Duodenal mucosa (tissue), 2 donors: ENCODE data around the gene AQP3.
"Not testable (repeated sequence)": the region's sequence is repeated elsewhere in the genome, so short reads cannot be mapped to it uniquely, and the experiment has no call there.

Source experiments
- H3K27ac ChIP-seq: one replicate; pipeline ENCODE4 v1.7.0; 2013; ENCODE audit warnings: low read depth, low read length
- H3K27me3 ChIP-seq, 2 donors: one replicate each; pipeline ENCODE4 v1.7.0; 2013; ENCODE audit warnings: low read length in 2 of 2, control low read depth in 1 of 2; ENCODE audit not compliant: insufficient read depth in 2 of 2, control insufficient read depth in 1 of 2
- H3K36me3 ChIP-seq, 2 donors: one replicate each; pipeline ENCODE4 v1.7.0; 2013; ENCODE audit warnings: low read length in 2 of 2, control low read depth in 1 of 2; ENCODE audit not compliant: insufficient read depth in 2 of 2, control insufficient read depth in 1 of 2
- H3K4me1 ChIP-seq, 2 donors: one replicate each; pipeline ENCODE4 v1.7.0; 2013; ENCODE audit warnings: low read length in 2 of 2, control low read depth in 1 of 2; ENCODE audit not compliant: insufficient read depth in 2 of 2, control insufficient read depth in 1 of 2
- H3K4me3 ChIP-seq, 2 donors: one replicate each; pipeline ENCODE4 v1.7.0; 2013; ENCODE audit warnings: low read length in 2 of 2, low read depth in 1 of 2
- H3K9ac ChIP-seq, 2 donors: one replicate each; pipeline ENCODE4 v1.7.0; 2013; ENCODE audit warnings: low read length in 2 of 2, low read depth in 1 of 2
- H3K9me3 ChIP-seq, 2 donors: one replicate each; pipeline ENCODE4 v1.7.0; 2013; ENCODE audit warnings: low read length in 2 of 2, control low read depth in 1 of 2; ENCODE audit not compliant: control insufficient read depth in 1 of 2

Gene AQP3

GRCh38 chr9:33433871-33434270, 13.5 kb downstream of the AQP3 start:
- Histone ChIP-seq H3K4me1 (peaks cover 20 to 27% of the 10 kb centered on the region in 2 donors), H3K9ac (no peak overlapping the region), H3K27ac (no peak overlapping the region), H3K4me3 (no peak overlapping the region), H3K27me3 (no peaks in the 10 kb centered on the region), H3K36me3 (no peaks in the 10 kb centered on the region), H3K9me3 (no peaks in the 10 kb centered on the region)

- peaks cover 20 to 22% of the 10 kb centered on the region in 2 donors for H3K4me1 ChIP-seq
- H3K4me3 ChIP-seq, result no peak overlapping the region
- no peaks in the 10 kb centered on the region for H3K27me3 ChIP-seq
- H3K36me3 ChIP-seq, result no peaks in the 10 kb centered on the region
- H3K27ac ChIP-seq, result no peak overlapping the region
- H3K9ac ChIP-seq, result no peak overlapping the region
- no peaks in the 10 kb centered on the region for H3K9me3 ChIP-seq
Measured at GRCh38 chr9:33431420-33431819, 16.0 kb downstream of the AQP3 start.

GRCh38 chr9:33430942-33431341, 16.5 kb downstream of the AQP3 start:
- Histone ChIP-seq H3K9me3 (no peaks in the 10 kb centered on the region), H3K27ac (no peak overlapping the region), H3K4me3 (no peak overlapping the region), H3K9ac (no peak overlapping the region), H3K36me3 (no peaks in the 10 kb centered on the region), H3K27me3 (no peaks in the 10 kb centered on the region), H3K4me1 (peaks cover 17 to 19% of the 10 kb centered on the region in 2 donors)

- Histone ChIP-seq H3K27me3 (no peaks in the 10 kb centered on the region), H3K36me3 (no peaks in the 10 kb centered on the region), H3K27ac (no peak overlapping the region), H3K9ac (no peak overlapping the region), H3K4me1 (peaks cover 5 to 13% of the 10 kb centered on the region in 2 donors), H3K9me3 (no peaks in the 10 kb centered on the region), H3K4me3 (no peak overlapping the region)
Measured at GRCh38 chr9:33429256-33429985, 18.0 kb downstream of the AQP3 start.

DNA sequence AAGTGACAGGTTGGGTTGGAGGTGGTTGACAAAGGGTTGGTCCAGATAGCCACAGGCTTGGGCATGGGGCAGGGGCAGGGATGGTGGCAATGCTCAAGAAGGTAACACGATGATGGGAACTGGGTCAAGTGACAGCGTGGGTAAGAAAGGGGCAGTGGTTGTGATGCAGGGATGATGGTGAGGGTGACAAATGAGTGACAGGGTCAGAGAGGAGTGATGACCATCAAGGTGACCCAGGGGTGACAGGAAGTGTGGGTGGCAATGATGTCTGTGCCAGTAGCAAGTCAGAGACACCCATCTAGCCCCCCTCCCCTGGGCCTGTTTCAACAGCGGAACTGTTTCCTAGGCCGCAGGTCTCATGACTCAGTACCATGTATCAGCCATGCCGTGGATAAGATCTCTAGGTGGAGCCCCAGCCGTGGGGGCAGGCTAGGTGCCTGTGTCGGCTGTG, 20.5 kb downstream of the AQP3 start:
- no peak overlapping the region for H3K27ac ChIP-seq
- H3K27me3 ChIP-seq, result no peaks in the 10 kb centered on the region
- H3K9me3 ChIP-seq, result no peaks in the 10 kb centered on the region
- H3K9ac ChIP-seq, result no peak overlapping the region
- peaks cover 0 to 4% of the 10 kb centered on the region in 2 donors for H3K4me1 ChIP-seq
- H3K36me3 ChIP-seq, result no peaks in the 10 kb centered on the region
- H3K4me3 ChIP-seq, result no peak overlapping the region

DNA sequence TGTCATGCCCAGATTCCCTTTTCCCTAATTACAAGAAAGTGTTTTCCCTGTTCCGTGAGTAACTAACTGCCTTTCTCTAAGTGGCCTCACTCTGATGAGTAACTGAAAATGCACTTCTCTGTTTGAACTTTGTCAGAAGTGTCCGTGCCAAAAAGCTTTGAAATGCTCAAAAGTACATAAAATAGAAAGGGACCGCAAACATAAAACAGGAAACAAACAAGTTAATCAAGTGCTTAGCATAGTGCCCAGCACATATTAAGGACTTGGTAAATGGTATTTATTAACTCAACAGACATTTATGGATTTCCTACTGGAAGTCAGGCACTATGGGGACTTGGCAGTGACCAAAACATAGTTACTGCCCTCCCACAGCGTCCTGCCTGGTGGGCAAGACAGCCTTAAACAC, 22.3 kb downstream of the AQP3 start:
- Histone ChIP-seq H3K9ac (no peak overlapping the region), H3K27me3 (no peaks in the 10 kb centered on the region), H3K36me3 (no peaks in the 10 kb centered on the region), H3K4me1 (peaks cover 0 to 4% of the 10 kb centered on the region in 2 donors), H3K9me3 (no peaks in the 10 kb centered on the region), H3K4me3 (no peak overlapping the region), H3K27ac (no peak overlapping the region)

GRCh38 chr9:33424492-33424891, 22.9 kb downstream of the AQP3 start:
- not testable (repeated sequence) for H3K27me3 ChIP-seq, H3K4me1 ChIP-seq, H3K9me3 ChIP-seq, H3K36me3 ChIP-seq, H3K4me3 ChIP-seq, H3K9ac ChIP-seq, H3K27ac ChIP-seq

GRCh38 chr9:33424043-33424442, 23.4 kb downstream of the AQP3 start:
- H3K4me1 ChIP-seq, H3K27ac ChIP-seq, H3K36me3 ChIP-seq, H3K9ac ChIP-seq, H3K4me3 ChIP-seq, H3K27me3 ChIP-seq, H3K9me3 ChIP-seq: not testable (repeated sequence)

DNA sequence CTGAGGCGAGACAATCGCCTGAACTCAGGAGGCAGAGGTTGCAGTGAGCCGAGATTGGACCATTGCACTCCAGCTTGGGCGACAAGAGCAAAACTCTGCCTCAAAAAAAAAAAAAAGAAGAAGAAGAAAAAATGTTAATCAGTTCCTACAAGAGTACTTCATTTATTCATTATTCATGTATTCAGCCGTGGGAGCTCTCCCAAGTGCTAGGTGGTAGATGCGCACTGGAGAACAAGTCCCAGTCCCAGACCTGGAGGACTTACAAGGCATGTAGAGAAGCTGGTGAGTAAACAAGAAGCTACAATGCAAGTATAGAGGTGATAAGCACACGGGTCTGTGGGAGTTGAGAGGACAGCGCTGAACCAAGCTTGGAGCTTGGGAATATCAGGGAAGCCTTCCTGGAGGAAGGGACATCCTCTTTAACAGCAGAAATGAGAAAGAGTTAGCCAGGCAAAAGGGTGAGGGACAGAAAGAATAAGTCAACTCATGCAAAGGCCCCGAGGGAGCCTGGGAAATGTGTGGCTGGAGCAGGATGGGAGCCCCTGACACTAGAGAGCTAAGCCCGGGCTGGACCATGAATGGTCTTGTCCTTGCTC, 27.6 kb downstream of the AQP3 start:
- H3K9me3 ChIP-seq, result no peaks in the 10 kb centered on the region

DNA sequence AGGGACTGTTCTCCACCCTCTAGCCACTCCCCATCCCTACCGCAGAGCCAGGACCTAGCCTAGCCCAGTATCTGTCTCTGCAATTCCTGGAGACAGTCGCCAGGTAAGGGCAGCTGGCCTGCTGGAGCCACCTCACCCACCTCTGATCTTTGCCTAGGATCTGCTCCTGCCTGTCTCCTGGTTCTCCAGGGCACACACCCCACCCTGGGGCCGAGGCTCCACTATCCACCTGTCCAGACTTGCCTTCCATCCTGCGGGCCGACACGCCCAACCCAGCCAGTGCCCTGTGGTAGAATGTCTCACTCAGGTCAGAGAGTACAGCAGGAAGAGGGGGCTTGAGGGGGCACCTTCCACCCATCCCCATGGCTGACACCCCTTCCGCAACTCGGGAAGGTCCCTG, 29.3 kb downstream of the AQP3 start:
- no peaks in the 10 kb centered on the region for H3K9me3 ChIP-seq
- no peak overlapping the region for H3K4me3 ChIP-seq
- H3K9ac ChIP-seq, result no peak overlapping the region
- H3K36me3 ChIP-seq, result no peaks in the 10 kb centered on the region
- no peak overlapping the region for H3K27ac ChIP-seq
- H3K4me1 ChIP-seq, result peaks cover 33 to 39% of the 10 kb centered on the region in 2 donors
- H3K27me3 ChIP-seq, result no peaks in the 10 kb centered on the region

More for the DNA sequence above, 27.6 kb downstream of the AQP3 start:
- Histone ChIP-seq H3K4me1 (peaks cover 26 to 35% of the 10 kb centered on the region in 2 donors), H3K9ac (no peak overlapping the region), H3K27ac (no peak overlapping the region), H3K4me3 (no peak overlapping the region), H3K27me3 (no peaks in the 10 kb centered on the region), H3K36me3 (no peaks in the 10 kb centered on the region)
